Raji (cell line): ENCODE data around the gene DMTF1.

Source experiments
- POLR2A ChIP-seq: IDR thresholded peaks from 2 replicates; pipeline ENCODE4 v1.6.1; 2011; ENCODE audit warnings: low read depth, low read length, control low read depth; ENCODE audit not compliant: insufficient read depth

The DMTF1 gene

DNA sequence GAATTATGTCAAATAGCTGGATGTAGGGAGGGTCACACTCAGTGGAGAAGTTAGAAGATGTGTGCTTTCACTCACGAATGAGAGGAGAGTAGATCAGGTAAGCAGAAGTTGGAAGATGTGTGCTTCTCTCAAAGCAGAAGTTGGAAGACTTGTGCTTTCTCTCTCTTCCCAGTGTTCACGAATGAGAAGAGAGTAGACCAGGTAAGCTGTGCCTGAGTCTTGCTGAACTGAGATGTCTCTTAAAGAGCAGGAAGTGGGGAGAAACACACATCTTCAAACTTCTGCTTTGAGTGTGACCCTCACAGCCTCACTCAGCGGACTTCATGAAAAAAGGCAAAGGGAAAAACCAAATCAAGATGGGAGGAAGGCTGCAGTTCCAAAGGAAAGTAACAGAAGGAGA, 74.2 kb downstream of the DMTF1 start:
- TF ChIP-seq POLR2A: no peak

DNA sequence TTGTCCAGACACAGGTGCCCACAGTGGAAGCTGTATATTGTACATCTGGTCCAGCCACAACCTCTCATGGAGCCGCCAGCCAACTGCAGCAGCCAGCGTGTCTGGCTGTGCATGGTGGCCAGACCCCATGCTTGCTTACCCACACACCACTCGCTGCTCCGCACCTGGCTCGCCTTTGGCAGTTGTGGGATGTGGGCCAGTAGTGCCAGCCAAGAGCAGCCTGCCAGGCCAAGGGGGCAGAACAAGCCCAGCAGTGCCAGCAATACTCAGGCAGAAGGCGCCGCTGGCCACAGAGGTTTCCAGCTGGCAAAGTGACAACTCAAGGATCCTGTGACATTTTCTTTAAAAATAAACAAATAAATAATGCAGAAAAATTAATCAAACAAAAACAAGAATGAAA, 79.0 kb downstream of the DMTF1 start:
- no peak for TF ChIP-seq POLR2A

DNA sequence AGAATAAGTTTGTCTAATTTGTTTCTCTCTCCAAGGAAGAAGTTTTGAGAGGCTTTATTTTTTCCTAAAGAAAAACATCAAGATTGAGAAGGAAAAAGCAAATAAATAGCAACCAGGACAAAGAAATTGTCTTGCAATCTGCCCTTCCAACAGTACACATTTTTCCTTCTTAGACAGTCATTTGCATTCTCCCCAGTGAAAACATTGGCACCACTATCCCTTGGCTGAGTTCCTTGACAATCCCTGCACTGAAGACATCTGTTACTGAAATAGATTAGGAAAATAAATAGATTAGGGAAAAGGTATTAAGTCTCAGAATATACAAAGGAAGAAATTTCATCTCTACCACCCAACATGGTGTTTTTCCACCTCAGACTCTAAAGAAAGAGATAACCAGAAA, 79.5 kb downstream of the DMTF1 start:
- no peak for TF ChIP-seq POLR2A

DNA sequence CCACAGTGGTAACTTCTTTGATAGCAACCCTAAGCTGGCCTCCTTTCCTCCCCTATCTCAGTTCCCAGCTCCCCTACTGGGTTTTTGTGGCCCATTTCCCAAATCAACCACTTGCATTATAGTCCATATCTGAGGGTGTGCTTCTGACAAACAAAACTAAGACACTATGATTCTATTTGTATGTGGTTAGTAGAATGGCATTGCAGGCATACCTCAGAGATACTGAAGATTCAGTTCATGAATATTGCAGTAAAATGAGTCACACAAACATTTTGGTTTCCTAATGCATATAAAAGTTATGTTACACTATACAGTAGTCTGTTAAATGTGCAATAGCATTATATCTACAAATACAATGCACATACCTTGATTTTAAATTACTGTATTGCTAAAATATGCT, 82.7 kb downstream of the DMTF1 start:
- no peak for TF ChIP-seq POLR2A
